Kidney (tissue), 22 donors: Measurements from ENCODE around the gene TFRC. TPM values are rescaled to one million over a fixed set of nuclear protein-coding genes. Genes with fewer than 3 reads are reported as not detected.

Experiments
- DNase-seq, 5 donors: peaks; one replicate each; pipeline ENCODE4 v3.0.0-alpha.2; 2013 to 2020
- FAIRE-seq: peaks from 2 replicates; lab custom pipeline; 2012; peaks lifted over from hg19 to GRCh38; lab: Jason Lieb, UNC
- H3K27ac ChIP-seq, 2 donors: one replicate each; pipeline ENCODE4 v1.7.0; 2013; ENCODE audit warnings: low read depth in 2 of 2, low read length in 2 of 2, inconsistent platforms in 1 of 2
- H3K27me3 ChIP-seq: one replicate; pipeline ENCODE4 v1.7.1; 2013; ENCODE audit warnings: low read length, inconsistent platforms; ENCODE audit not compliant: control insufficient read depth, insufficient read depth
- H3K36me3 ChIP-seq, 3 donors: one replicate each; pipeline versions ENCODE4 v1.7.0 to v1.7.1; 2013; ENCODE audit warnings: low read length in 3 of 3, control low read depth in 1 of 3, inconsistent platforms in 1 of 3; ENCODE audit not compliant: insufficient read depth in 3 of 3, control insufficient read depth in 2 of 3
- H3K4me1 ChIP-seq, 3 donors: one replicate each; pipeline versions ENCODE4 v1.7.0 to v1.7.1; 2013; ENCODE audit warnings: low read length in 3 of 3, inconsistent platforms in 1 of 3, low read depth in 1 of 3; ENCODE audit not compliant: control insufficient read depth in 2 of 3, insufficient read depth in 2 of 3
- H3K4me3 ChIP-seq, 3 donors: one replicate each; pipeline versions ENCODE4 v1.7.0 to v1.8.1; 2013; ENCODE audit warnings: low read length in 3 of 3, control low read depth in 1 of 3, inconsistent platforms in 1 of 3
- H3K9ac ChIP-seq, 3 donors: one replicate each; pipeline versions ENCODE4 v1.7.0 to v1.7.1; 2013; ENCODE audit warnings: low read length in 3 of 3, control low read depth in 1 of 3, inconsistent platforms in 1 of 3
- H3K9me3 ChIP-seq, 3 donors: one replicate each; pipeline versions ENCODE4 v1.7.0 to v1.7.1; 2013; ENCODE audit warnings: low read length in 3 of 3, control low read depth in 1 of 3, inconsistent platforms in 1 of 3; ENCODE audit not compliant: control insufficient read depth in 2 of 3, insufficient read depth in 1 of 3
- CTCF ChIP-seq: IDR thresholded peaks from 3 replicates; pipeline ENCODE4 v1.5.1; 2012; ENCODE audit warnings: mild to moderate bottlenecking, moderate library complexity, borderline replicate concordance; ENCODE audit not compliant: insufficient read depth; ENCODE audit errors: extremely low read depth
- intact Hi-C: fragments of 100-400 bp; cut with DNase I; formaldehyde crosslinking; loops from one replicate; pipeline ENCODE4 v1.11.1; 2022
- long read RNA-seq, 10 donors: library from polyadenylated mRNA in 1 of 10; unstranded in 1 of 10; transcript quantifications; one replicate each; pipeline ENCODE4 v2.0.0 and lab custom pipeline, GENCODE V29; 2021 to 2026
- polyA plus RNA-seq: library from polyadenylated mRNA; stranded (reverse); fragments of 350-450 nt; fragmentation: Illumina TruSeq; extraction: RNeasy Lipid Tissue Mini Kit (QIAGEN cat#74804); gene quantifications from one replicate; pipeline ENCODE4 v1.2.3, GENCODE V29; 2014; ENCODE audit warnings: low read depth, low replicate concordance; ENCODE audit not compliant: insufficient read depth
- total RNA-seq: library from RNA; stranded (reverse); fragmentation: NEBNext Ultra II Directional; extraction: Animal tissue kit (Norgen Biotek cat#: 25700); gene quantifications from one replicate; pipeline ENCODE4 v1.2.1, GENCODE V29; 2021
- donor health status: control.
- donor health status: control.
- donor health status: control.
- donor health status: control.
- donor health status: control.
- donor health status: DM: yes; HTN: yes; CAD: no.
- donor health status: Normal renal cell carcinoma (clear cell type).

TFRC gene
- 61.1 TPM for total RNA-seq
- 23.7 TPM for polyA plus RNA-seq
- long read RNA-seq, donor 1, full-length matches to known transcripts, result 1 of 1 reads
- long read RNA-seq, donor 1, partial matches to known transcripts, result 0 of 1 reads
- long read RNA-seq, donor 1, other reads (novel, unspliced or antisense), result 0 of 1 reads
- long read RNA-seq, donor 2, full-length matches to known transcripts, result 6 of 6 reads
- long read RNA-seq, donor 2, partial matches to known transcripts, result 0 of 6 reads
- long read RNA-seq, donor 2, other reads (novel, unspliced or antisense), result 0 of 6 reads
- long read RNA-seq, donor 3, full-length matches to known transcripts, result 6 of 6 reads
- long read RNA-seq, donor 3, partial matches to known transcripts, result 0 of 6 reads
- long read RNA-seq, donor 3, other reads (novel, unspliced or antisense), result 0 of 6 reads
- long read RNA-seq, donor 4, full-length matches to known transcripts, result 3 of 3 reads
- long read RNA-seq, donor 4, partial matches to known transcripts, result 0 of 3 reads
- long read RNA-seq, donor 4, other reads (novel, unspliced or antisense), result 0 of 3 reads
- long read RNA-seq, donor 5, result 0 reads
- long read RNA-seq, donor 6, full-length matches to known transcripts, result 2 of 2 reads
- long read RNA-seq, donor 6, partial matches to known transcripts, result 0 of 2 reads
- long read RNA-seq, donor 6, other reads (novel, unspliced or antisense), result 0 of 2 reads
- long read RNA-seq, donor 7, full-length matches to known transcripts, result 14 of 24 reads
- long read RNA-seq, donor 7, partial matches to known transcripts, result 3 of 24 reads
- long read RNA-seq, donor 7, other reads (novel, unspliced or antisense), result 7 of 24 reads
- long read RNA-seq, donor 8, full-length matches to known transcripts, result 1 of 1 reads
- long read RNA-seq, donor 8, partial matches to known transcripts, result 0 of 1 reads
- long read RNA-seq, donor 8, other reads (novel, unspliced or antisense), result 0 of 1 reads
- long read RNA-seq, donor 9, result 0 reads
- long read RNA-seq, donor 10, full-length matches to known transcripts, result 2 of 2 reads
- long read RNA-seq, donor 10, partial matches to known transcripts, result 0 of 2 reads
- long read RNA-seq, donor 10, other reads (novel, unspliced or antisense), result 0 of 2 reads

- H3K27ac ChIP-seq, result peak within 1 kb of the TSS; percentile 94 to 96
- H3K4me1 ChIP-seq, result peaks cover 0 to 6% (median 0%) of the 10 kb centered on the region in 3 donors
- H3K4me3 ChIP-seq, result peak within 1 kb of the TSS; percentile 80 to 98 (median 83)
- TF ChIP-seq CTCF, result no peak
- H3K27me3 ChIP-seq, result no peaks in the 10 kb centered on the region
- no peak for FAIRE-seq
- H3K36me3 ChIP-seq, result no peaks in the 10 kb centered on the region
- H3K9me3 ChIP-seq, result no peaks in the 10 kb centered on the region
- intact Hi-C loops, result no loop called here
- H3K9ac ChIP-seq, result peak within 1 kb of the TSS; percentile 58 to 94 (median 78)
- peak; percentile 96 to 99 (median 98) for DNase-seq
Measured at GRCh38 chr3:196081834-196082618, at the start of gene TFRC. TFRC (minus strand) TSS chr3:196082090; CDS start chr3:196077099, 4,991 bp downstream.

- intact Hi-C loops, result no loop called here
- Histone ChIP-seq H3K27me3 (no peaks in the 10 kb centered on the region), H3K4me1 (no peaks in the 10 kb centered on the region), H3K9me3 (no peaks in the 10 kb centered on the region), H3K27ac (no peak overlapping the region), H3K9ac (no peak overlapping the region), H3K4me3 (no peak overlapping the region), H3K36me3 (no peaks in the 10 kb centered on the region)
- TF ChIP-seq CTCF, result no peak
- FAIRE-seq, result no peak
- no peak for DNase-seq
Measured at GRCh38 chr3:196128172-196128843, 46.4 kb upstream of the TFRC start.
